Measurements from ENCODE around the gene PRSS50.

PRSS50 gene

DNA sequence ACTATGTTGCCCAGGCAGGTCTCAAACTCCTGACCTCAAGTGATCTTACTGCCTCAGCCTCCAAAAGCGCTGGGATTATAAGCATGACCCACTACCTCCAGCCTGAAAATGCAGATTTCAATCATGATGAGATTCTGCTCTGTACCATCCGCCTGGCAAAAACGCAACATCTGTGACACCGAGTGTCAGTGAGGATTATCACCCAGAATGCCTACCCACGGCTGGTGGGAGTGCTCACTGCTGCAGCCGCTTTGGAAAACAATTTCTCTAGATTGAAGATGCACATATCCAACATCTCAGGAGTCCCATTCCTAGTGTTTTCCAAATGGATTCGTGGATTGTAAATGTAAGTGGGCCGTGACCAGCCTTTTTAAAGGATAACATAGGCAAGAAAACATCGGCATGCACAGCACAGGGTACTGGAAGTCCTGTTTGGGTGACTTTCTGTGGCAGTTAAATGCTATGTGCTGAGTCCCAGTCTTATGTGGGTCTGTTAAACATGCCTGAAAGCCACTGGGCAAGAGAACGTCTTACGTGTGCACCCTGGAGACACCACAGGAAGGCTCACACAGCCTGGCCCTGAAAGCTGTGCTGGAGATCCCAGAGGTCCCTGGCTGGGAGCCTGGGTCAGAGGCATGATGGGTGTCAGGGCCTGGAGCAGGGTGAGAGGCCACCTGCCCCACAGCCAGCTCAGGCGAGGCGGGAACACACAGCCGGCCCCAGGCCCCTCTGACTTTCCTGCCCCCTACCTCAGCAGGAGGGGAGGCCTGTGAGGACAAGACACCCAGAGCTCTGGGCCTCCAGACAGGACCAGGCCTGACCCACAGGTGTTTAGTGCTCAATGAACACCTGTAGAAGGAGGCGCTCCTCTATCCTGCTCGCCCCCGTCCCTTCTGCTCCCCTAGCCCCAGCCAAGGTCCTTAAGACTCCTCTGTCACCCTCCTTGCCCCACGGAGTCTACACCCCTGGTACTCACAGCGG lies 918 bp downstream of the PRSS50 start:
- Histone ChIP-seq H3K4me3 (no peak overlapping the region), H4K20me1 (no peaks in the 10 kb centered on the region), H3K36me3 (no peaks in the 10 kb centered on the region), H3K4me1 (peaks cover 22 to 36% (median 31%) of the 10 kb centered on the region in 10 experiments; a peak in 19 of 20 replicates), H3K4me2 (peak overlapping the region in 2 of 11 experiments; percentile 21 to 23; a peak in 3 of 22 replicates), H3K27ac (no peak overlapping the region), H3K9me3 (replicated peaks in 1 of 11) (peaks cover 0 to 5% (median 0%) of the 10 kb centered on the region in 11 experiments; a peak in 2 of 22 replicates), H3K27me3 (no peaks in the 10 kb centered on the region), H3K9ac (0 out of 22 replicates have a peak overlapping the region, but pooled peaks of 1 of the 11 experiments have one; percentile 32)
- no peak for TF ChIP-seq Cebpa-rat (IDR thresholded peaks at IDR 0.05)

DNA sequence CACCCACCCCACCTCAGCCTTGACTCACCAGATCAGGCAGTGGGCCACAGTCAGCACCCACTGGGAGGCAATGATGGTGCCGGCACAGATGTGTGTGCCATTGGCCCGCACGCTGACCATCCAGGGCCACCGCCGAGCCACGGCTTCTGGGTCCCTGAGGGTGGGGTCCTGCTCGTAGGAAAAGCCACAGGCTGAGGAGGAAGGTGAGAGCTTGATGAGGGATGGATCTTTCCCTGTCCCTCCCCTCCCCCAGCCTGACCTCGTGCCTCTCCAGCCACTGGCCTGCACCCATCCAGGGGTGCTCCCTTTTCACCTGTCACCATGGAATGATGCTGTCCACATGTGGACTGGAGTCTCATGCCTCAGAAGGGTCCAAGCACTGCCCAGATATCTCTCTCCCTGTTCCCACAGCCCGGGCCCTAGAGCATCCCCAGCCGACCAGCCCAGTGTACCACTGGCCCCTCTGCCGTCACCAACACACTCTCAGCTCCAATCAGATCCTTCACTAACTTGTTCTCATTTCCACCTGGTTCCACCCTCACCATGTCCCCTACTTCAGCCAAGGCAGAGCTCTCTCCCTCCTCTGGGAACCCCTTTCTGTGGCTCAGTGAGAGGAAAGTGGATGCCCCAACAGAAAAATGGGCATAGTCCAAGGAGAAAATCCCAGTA lies 2.0 kb downstream of the PRSS50 start:
- no peak for TF ChIP-seq Cebpa-rat (IDR thresholded peaks at IDR 0.05)
- Histone ChIP-seq H3K36me3 (no peaks in the 10 kb centered on the region), H3K4me1 (peaks cover 22 to 36% (median 31%) of the 10 kb centered on the region in 10 experiments; a peak in 19 of 20 replicates), H3K27ac (no peak overlapping the region), H3K27me3 (no peaks in the 10 kb centered on the region), H3K9me3 (replicated peaks in 1 of 11) (peaks cover 0 to under 1% (median 0%) of the 10 kb centered on the region in 11 experiments; a peak in 2 of 22 replicates), H3K4me2 (peak overlapping the region in 3 of 11 experiments; percentile 18 to 50 (median 22); a peak in 5 of 22 replicates), H3K4me3 (no peak overlapping the region), H3K9ac (no peak overlapping the region), H4K20me1 (no peaks in the 10 kb centered on the region)

- Histone ChIP-seq H4K20me1 (no peaks in the 10 kb centered on the region), H3K27me3 (no peaks in the 10 kb centered on the region), H3K27ac (no peak overlapping the region), H3K4me1 (peaks cover 22 to 36% (median 31%) of the 10 kb centered on the region in 10 experiments; a peak in 19 of 20 replicates), H3K36me3 (no peaks in the 10 kb centered on the region), H3K4me3 (no peak overlapping the region), H3K9ac (no peak overlapping the region), H3K4me2 (peak overlapping the region in 6 of 11 experiments; percentile 18 to 64 (median 58); a peak in 4 of 22 replicates), H3K9me3 (replicated peaks in 1 of 11) (no peaks in the 10 kb centered on the region)
- no peak for TF ChIP-seq Cebpa-rat (IDR thresholded peaks at IDR 0.05)
These were observed 2.8 kb downstream of the PRSS50 start for GRCh38 chr3:46714728-46715506.

GRCh38 chr3:46713898-46714552 lies 3.6 kb downstream of the PRSS50 start:
- no peak overlapping the region for H3K4me3 ChIP-seq
- H3K4me2 ChIP-seq = peak overlapping the region; percentile 3 to 71 (median 59); a peak in 20 of 22 replicates
- no peaks in the 10 kb centered on the region for H3K27me3 ChIP-seq
- TF ChIP-seq Cebpa-rat (IDR thresholded peaks at IDR 0.05) = no peak
- H3K9me3 ChIP-seq (replicated peaks in 1 of 11) = no peaks in the 10 kb centered on the region
- peak overlapping the region in 3 of 11 experiments; percentile 2 to 5 (median 4); a peak in 1 of 22 replicates for H3K9ac ChIP-seq
- H3K36me3 ChIP-seq = no peaks in the 10 kb centered on the region; a peak in 1 of 22 replicates
- no peaks in the 10 kb centered on the region for H4K20me1 ChIP-seq
- H3K4me1 ChIP-seq = peaks cover 22 to 39% (median 33%) of the 10 kb centered on the region in 10 experiments; a peak in 19 of 20 replicates
- peak overlapping the region in 1 of 11 experiments; percentile 35; a peak in 2 of 22 replicates for H3K27ac ChIP-seq

GRCh38 chr3:46713050-46713897 lies 4.4 kb downstream of the PRSS50 start:
- Histone ChIP-seq H3K4me1 (peaks cover 22 to 46% (median 34%) of the 10 kb centered on the region in 10 experiments; a peak in 19 of 20 replicates), H3K9me3 (replicated peaks in 1 of 11) (no peaks in the 10 kb centered on the region), H4K20me1 (no peaks in the 10 kb centered on the region), H3K36me3 (no peaks in the 10 kb centered on the region; a peak in 1 of 22 replicates), H3K4me2 (peak overlapping the region; percentile 0 to 71 (median 59); a peak in 20 of 22 replicates), H3K9ac (0 out of 22 replicates have a peak overlapping the region, but pooled peaks of 3 of the 11 experiments have one; percentile 2 to 5 (median 4)), H3K4me3 (no peak overlapping the region), H3K27me3 (no peaks in the 10 kb centered on the region), H3K27ac (peak overlapping the region in 2 of 11 experiments; percentile 11 to 35; a peak in 2 of 22 replicates)
- TF ChIP-seq Cebpa-rat (IDR thresholded peaks at IDR 0.05) = no peak

DNA sequence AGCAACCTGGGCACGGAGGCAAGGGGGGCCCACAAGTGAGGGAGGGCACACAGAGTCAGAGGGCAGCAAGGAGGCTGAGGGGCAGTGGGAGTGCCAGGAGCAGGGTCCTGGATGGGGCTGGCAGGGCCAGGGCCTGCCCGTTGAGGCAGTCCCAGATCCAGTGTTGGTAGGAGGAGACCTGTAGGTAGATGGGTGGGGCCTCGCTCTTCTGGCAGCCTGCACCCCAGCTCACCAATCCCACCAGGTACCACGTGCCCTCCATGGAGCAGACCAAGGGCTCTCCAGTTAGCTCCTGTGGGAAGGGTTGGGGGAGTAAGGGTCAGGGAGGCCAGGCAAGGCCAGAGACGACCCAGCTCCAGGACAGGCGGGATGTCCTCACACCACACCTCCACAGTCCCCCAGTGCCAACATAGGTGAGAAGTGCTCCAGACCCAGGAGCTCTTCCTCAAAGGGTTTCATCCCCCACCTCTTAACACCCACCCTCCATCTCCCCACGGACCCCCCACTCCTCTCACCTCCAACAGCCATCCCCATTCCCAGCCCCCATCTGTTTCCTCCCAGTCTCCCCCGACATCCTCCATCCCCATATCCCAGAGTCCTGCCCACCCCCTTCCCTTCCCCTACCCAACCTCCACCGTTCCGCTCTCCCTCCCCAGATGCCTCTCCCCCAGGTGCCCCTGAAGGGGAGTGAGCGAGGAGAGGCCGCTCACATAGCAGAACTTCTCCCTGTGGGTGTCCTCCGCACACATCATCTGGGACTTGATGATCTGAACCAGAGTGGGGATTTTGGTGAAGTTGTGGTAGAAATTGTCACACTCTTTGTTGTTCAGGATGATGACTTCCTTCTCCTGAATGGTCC lies 5.2 kb downstream of the PRSS50 start:
- no peaks in the 10 kb centered on the region for H3K9me3 ChIP-seq (replicated peaks in 1 of 11)
- peaks cover 22 to 54% (median 39%) of the 10 kb centered on the region in 10 experiments; a peak in 19 of 20 replicates for H3K4me1 ChIP-seq
- no peak overlapping the region for H3K9ac ChIP-seq
- peak overlapping the region in 10 of 11 experiments; percentile 0 to 71 (median 60); a peak in 17 of 22 replicates for H3K4me2 ChIP-seq
- peaks cover 0 to 5% (median 0%) of the 10 kb centered on the region in 11 experiments; a peak in 4 of 22 replicates for H4K20me1 ChIP-seq
- no peak overlapping the region for H3K4me3 ChIP-seq
- H3K27ac ChIP-seq = peak overlapping the region in 1 of 11 experiments; percentile 35; a peak in 1 of 22 replicates
- no peak for TF ChIP-seq Cebpa-rat (IDR thresholded peaks at IDR 0.05)
- H3K27me3 ChIP-seq = no peaks in the 10 kb centered on the region
- H3K36me3 ChIP-seq = no peaks in the 10 kb centered on the region; a peak in 1 of 22 replicates
